Stimulated activated CD8-positive, alpha-beta memory T cell treated with anti-CD3 and anti-CD28 coated beads, Interleukin-4, amount 100 ng/mL, for 48 hours (primary cell): ENCODE data around the gene MAST4.

ENCODE experiments used
- DNase-seq: peaks from one replicate; pipeline ENCODE4 v3.0.0-alpha.2; 2020

Gene MAST4

DNA sequence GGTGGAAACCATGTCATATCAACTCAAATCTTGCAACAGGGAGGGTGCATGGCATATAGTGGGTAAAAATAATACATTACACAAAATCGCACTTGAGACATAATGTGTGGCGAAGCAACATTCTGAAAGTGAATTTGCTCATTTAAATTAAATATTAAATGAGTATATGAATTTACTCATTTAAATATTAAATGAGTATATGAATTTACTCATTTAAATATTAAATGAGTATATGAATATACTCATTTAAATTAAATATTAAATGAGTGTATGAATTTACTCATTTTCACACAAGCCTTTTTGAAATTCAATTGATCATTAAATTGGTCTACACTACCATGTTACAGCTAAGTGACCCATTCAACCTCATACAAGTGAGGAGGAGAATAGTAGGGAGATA is 10.5 kb downstream of the MAST4 start:
- no peak for DNase-seq

DNA sequence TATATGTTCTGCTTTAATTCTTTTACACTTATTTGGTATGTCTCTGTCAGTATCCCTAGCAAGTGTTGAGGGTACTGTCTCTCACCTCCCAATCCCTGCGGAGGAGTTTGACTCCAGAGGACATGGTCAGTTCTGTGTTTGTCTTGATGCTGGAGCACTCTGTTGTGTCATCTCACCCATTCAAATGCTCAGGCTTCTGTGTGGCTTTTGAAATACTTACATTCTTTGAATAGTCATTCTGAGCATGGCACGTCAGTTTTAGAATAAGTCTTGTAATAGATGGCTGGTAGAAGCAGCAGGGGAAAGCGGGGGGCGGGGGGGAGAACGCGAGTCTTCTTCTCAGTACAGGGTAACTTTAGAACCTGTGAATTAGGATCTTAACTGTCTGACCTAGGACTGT is 12.3 kb downstream of the MAST4 start:
- DNase-seq: no peak

DNA sequence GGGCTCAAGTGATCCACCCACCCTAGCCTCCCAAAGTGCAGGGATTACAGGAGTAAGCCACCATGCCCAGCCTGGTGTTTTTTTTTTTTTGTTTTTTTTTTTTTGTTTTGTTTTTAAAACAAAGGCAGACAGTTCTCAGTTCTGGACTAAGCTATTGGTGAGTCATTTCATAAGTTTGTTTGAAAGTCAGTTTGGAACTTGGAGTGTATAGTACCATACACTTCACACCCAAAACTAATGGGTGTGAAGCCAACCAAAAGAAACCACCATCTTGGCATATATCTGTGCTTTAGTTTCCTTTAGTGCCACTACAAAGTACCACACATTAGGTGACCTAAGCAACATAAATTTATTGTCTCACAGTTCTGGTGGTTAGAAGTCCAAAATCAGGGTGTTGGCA is 13.4 kb downstream of the MAST4 start:
- DNase-seq: no peak

DNA sequence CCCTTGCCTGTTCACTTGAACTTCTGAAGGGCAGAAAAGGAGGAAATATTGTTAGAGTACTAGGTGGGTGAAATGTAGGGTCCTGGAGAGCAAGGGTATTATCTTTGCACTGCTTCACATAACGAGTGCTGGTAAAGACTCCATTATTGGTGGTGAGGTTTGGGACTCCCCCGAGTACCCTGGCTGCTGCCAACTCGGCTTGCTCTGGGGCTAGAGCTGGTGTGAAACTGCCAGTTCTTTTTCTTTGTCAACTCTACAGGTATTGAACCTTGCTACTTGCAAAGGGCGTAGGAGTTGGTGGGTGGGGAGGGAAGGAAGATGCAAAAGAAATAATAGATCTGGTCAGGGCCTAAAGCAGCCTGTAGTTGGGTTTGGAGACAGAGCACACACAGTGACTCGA is 16.0 kb downstream of the MAST4 start:
- no peak for DNase-seq

GRCh38 chr5:66615136-66615535 is 18.9 kb downstream of the MAST4 start:
- no peak for DNase-seq

GRCh38 chr5:66615894-66616293 is 19.7 kb downstream of the MAST4 start:
- no peak for DNase-seq

DNA sequence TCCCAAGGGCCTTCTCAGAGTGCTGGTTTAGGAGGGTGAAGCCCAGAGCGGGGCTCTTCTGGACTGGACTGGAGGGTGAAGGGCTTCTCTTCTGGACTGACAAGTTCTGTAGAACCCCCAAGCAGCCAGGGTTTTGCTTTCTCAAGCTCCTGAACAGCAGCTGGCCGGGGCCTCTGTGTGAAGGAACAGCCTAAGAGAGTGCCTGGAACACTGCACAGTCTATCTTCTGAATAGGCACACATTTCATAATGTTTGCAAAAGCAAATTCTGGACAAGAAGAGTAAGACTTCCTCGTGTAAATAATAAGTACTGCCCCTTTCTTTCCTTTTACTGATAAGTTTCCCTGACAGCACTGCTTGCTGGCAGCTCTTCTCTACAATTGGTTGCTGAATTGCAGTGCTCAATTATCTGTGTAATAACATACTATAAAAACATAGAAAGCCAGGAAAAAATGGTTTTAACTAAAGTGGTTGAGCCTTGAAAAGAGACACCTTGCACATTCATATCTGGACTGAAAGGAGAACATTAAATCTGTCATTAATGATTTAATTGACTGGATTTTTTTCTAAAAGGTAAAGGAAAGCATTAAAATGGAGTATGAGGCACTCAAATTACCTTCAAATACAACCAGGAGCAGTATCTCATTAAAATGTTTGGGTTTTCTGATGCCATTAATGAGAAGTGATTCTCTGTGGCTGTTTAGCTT is 20.5 kb downstream of the MAST4 start:
- no peak for DNase-seq

DNA sequence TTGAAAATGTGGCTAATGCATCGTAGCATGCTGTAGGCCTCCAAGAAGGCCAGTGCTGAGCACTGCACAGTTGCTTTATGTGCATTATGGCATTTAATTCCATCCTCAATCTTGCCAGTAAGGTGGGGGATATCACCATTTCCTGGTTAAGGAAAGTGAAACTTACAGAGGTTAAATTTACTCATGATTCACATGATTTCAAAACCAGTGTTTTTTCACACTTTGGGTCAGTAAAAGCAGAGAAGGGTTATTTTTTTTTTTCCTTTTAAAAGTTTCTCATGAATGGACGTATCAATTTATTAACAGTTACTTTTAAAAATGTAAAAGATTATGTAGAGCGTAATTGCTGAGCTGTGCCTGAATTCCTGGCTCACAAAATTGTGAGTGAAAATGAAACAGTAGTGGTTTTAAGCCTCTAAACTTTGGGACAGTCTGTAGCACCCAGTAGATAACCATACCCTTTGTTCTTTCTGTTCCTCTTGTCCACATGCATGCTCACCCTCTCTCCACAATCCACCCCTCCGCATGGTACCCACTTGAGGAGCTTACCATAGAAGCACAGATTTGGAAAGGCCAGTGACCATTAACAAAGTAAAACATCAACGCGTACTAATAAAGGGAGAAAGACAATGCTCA is 21.2 kb downstream of the MAST4 start:
- no peak for DNase-seq

DNA sequence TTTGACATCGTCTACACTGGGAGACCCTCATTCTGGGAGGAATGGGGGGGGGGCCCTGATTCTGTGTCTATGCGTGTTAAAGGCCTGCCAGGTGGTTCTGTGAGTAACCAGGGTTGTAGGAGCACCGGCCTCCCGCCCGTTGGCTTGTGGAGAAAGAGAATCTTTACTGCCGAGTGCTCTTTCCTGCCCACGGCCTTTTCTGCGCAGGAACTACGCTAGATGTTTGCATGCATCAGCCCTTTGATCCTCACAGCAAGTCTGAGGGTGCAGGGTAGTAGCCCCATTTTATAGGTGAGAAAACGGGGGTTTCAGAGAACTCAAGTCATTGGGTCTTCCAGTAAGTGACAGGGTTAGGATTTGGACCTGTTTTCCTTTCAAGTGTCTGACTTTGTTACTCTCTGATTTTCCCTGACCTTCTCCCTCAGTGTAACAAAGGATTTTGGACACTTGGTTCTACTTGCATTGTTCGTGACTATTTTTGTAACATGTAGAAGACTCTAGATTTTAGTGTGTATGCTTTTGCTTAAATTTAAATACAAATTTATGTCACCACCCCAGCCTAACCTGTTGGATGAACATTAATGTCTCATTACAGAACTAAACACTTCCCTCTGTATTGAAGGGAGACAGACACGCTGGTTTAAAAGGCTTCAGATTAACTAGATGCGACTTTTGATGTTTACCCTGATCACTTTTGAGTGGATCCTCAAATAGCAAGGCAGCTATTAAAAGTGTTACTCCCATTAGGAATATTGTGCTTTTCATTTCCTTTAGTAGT is 22.0 kb downstream of the MAST4 start:
- no peak for DNase-seq

GRCh38 chr5:66620711-66621110 is 24.5 kb downstream of the MAST4 start:
- no peak for DNase-seq

DNA sequence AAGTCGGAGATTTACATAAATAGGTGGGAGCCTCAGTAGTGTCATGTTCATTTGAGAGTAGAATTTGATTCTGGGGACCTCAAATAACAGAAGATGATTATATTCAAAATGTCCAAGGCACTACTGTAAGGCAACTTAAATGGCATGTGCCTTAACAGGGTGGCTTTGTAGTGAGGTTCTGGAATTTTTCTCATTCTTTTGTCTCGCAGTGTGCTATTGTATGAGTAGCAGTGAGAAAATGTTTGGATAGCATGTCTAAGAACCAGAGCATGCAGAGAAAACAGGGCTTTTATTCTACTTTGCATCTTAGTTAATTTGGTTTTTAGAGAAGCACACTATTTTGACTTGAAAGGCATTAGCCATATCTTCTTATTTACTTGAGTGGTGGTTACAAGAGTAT is 25.0 kb downstream of the MAST4 start:
- no peak for DNase-seq

GRCh38 chr5:66621736-66622135 is 25.5 kb downstream of the MAST4 start:
- DNase-seq: no peak

GRCh38 chr5:66628561-66628960 is 32.4 kb downstream of the MAST4 start:
- DNase-seq: no peak

DNA sequence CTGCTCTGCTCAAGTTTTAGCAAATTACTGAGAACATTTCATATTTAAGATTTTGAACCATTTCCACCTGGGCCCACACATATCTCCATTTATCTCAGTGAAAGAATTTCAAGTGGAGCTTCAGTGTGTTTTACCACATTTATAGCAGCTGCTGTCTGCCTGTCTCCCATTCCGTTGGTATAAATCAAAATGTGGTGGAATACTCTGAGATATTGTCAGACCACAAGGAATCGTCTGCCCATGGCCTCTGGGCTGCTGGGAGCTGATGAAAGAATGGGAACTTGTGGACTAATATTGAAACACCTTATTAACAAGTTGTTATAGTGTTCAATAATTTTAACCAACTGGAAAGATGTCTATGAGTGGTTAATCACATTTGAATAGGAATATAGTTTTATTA is 33.3 kb downstream of the MAST4 start:
- no peak for DNase-seq

- DNase-seq: no peak
Measured at GRCh38 chr5:66633754-66634153, 37.6 kb downstream of the MAST4 start.

GRCh38 chr5:66634601-66635000 is 38.4 kb downstream of the MAST4 start:
- no peak for DNase-seq

DNA sequence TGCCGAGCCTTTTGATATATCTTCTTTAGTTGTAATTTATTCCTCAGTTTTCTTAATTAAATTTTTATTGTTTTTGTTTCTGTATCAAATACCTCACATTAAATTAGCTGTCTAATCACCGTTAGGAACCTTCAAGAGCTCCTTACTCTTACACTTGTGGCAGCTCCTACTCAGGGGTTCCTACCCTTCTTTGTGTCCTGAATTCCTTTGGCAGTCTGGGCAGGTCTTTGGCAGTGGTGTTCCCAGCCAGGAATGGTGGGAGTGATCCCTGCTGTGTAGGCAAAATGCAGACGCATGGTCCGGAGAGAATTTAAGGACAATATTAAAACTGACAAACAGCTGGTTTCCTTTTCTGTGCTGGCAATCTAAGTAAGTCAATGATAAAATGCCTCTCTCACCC is 41.8 kb downstream of the MAST4 start:
- DNase-seq: no peak

DNA sequence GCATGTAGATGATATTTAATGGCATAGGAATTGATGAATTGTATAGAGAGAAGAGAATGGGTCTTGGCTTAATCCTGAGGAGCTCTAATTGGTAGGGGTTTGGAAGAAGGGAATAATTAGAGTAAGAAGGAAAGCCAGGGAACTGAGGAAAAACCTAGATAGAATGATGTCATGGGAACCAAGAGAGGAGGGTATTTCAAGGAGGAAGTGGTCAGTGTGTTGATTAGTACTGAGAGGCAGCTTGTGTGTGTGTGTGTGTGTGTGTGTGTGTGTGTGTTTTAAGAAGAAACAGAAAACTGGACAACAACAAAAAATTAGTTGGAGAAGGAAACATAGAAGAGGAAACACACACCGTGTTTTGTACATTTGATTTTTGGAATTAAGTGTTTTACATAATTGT is 42.8 kb downstream of the MAST4 start:
- DNase-seq: no peak

GRCh38 chr5:66642538-66642937 is 46.3 kb downstream of the MAST4 start:
- DNase-seq: no peak

- no peak for DNase-seq
Measured at GRCh38 chr5:66643387-66643786, 47.2 kb downstream of the MAST4 start.

- DNase-seq: no peak
Measured at GRCh38 chr5:66644111-66644510, 47.9 kb downstream of the MAST4 start.

DNA sequence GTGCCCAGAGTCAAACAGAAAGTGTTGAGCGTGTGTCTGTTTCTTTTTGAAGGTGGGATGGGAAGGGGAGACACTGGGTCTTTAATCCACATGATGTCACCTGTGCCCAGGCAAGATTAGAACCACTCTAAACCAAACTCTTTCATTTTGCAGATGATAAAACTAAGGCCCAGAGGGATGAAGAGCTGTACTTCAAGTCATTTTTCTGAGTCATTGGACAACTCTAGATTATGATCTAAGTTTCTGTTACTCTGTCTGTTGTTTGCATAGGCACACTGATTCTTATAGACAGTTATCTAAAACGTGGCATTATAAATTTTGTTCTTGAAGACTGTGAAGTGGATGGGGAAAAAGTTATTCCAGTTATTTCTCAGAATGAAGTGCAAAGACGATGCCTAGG is 48.8 kb downstream of the MAST4 start:
- DNase-seq: no peak

DNA sequence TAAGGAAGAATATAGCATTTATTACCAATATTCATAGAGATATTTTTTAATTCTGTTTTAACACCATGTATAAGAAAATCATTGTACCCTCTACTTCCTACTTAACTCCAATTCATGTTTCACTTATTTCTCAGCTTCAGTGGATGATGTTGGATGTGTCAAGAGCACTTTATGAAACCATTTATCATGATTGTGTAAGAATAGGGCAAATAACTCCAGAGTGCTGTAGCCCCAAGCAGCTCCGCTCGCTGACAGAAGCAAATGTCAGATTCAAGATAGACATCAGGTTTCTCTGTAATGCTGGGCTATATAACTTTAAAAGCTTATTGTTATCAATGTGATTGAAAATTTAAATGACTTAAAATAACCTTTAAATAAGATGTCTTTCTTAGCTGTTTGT is 50.4 kb downstream of the MAST4 start:
- no peak for DNase-seq

DNA sequence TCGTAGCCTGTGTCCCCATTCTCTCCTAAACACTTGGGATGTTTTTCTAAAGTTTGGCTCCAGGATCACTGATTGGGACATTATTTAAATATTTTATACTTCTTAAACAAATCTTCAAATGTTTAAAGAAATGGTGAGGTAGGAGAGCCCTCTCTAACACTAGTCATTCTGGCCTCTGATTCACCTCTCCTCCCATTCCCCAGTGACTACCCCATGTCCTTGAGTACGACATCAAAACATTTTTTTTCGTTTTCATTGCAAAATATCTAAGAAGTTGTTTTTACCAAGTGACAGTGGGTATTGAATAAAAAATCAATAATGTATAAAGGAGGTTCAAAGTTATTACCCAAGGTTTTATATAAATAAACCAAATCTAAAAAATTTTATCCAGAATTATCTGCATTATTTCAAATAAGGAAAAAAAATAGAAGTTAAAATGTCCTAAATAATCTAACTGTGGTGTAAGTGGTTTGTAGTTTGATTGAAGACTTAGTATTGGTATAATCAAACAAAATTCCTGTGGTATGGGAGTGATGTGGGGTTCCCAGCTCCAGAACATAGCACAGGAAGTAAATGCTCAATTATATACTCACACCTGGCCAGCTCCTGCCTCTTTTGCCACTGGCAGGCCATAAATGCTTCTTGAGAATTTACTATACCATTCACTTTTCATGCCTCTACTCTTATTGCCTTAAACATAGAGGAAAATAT is 51.1 kb downstream of the MAST4 start:
- DNase-seq: no peak
